NT2/D1 (cell line): ENCODE results near the gene DLX4.

Experiments used
- YY1 ChIP-seq: IDR thresholded peaks from 2 replicates; pipeline ENCODE4 v1.6.1; 2011; ENCODE audit not compliant: insufficient read length, insufficient read depth
- ZNF274 ChIP-seq: IDR thresholded peaks from 2 replicates; pipeline ENCODE4 v1.6.1; 2011; ENCODE audit warnings: mild to moderate bottlenecking, low read depth, low read length

DNA sequence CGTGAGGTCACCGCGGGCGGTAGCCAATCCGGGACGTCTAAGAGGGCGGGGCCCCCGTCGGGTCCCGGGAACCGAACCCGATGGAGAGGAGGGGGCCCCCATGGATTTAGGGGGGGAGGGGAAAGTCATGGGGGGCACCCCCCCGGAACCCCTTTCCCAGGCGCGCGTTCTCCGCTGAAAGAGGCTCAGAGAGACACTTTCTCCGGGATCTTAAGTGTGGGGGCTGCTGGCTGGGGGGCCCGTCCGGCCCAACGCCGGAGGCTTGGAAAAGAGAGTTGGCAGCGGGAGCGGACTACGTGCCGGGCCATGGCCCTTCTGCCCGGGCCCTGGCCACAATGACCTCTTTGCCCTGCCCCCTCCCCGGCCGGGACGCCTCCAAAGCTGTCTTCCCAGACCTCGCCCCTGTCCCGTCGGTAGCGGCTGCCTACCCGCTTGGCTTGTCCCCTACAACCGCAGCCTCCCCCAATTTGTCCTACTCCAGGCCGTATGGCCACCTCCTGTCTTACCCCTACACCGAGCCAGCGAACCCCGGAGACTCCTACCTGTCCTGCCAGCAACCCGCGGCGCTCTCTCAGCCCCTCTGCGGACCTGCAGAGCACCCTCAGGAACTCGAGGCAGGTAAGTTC is at the start of gene DLX4:
- TF ChIP-seq ZNF274: no peak
- no peak for TF ChIP-seq YY1
